Measurements from ENCODE around the gene LRIG3.

LRIG3 gene

GRCh38 chr12:58917699-58918468, 2.4 kb downstream of the LRIG3 start:
- TF ChIP-seq REST (IDR thresholded peaks at IDR 0.05; ENCODE audit: insufficient replicate concordance, low read depth) (no peak), POLR2AphosphoS5 (IDR thresholded peaks at IDR 0.05; ENCODE audit: low read depth) (no peak), SPI1 (IDR thresholded peaks at IDR 0.05; ENCODE audit: borderline replicate concordance, low read depth) (no peak), CTCF (IDR thresholded peaks at IDR 0.05; ENCODE audit: insufficient read depth, low read length) (no peak), GABPA (IDR thresholded peaks at IDR 0.05; ENCODE audit: low read depth) (no peak)
- Histone ChIP-seq H3K27me3 (ENCODE audit: insufficient read depth, poor library complexity, severe bottlenecking) (peaks cover 35% of the 10 kb centered on the region), H3K4me3 (replicated peaks; ENCODE audit: insufficient read depth, low read length) (no peak overlapping the region), H3K27ac (replicated peaks) (no peak overlapping the region)
- no peak for DNase-seq (ENCODE audit: low read depth in 1 of 2, low spot score in 1 of 2)

- H3K27ac ChIP-seq (replicated peaks): no peak overlapping the region
- H3K4me3 ChIP-seq (replicated peaks; ENCODE audit: insufficient read depth, low read length): no peak overlapping the region
- DNase-seq (ENCODE audit: low read depth in 1 of 2, low spot score in 1 of 2): no peak
- TF ChIP-seq GABPA (IDR thresholded peaks at IDR 0.05; ENCODE audit: low read depth) (no peak), CTCF (IDR thresholded peaks at IDR 0.05; ENCODE audit: insufficient read depth, low read length) (no peak), REST (IDR thresholded peaks at IDR 0.05; ENCODE audit: insufficient replicate concordance, low read depth) (no peak), POLR2AphosphoS5 (IDR thresholded peaks at IDR 0.05; ENCODE audit: low read depth) (no peak), SPI1 (IDR thresholded peaks at IDR 0.05; ENCODE audit: borderline replicate concordance, low read depth) (no peak)
- peaks cover 35% of the 10 kb centered on the region for H3K27me3 ChIP-seq (ENCODE audit: insufficient read depth, poor library complexity, severe bottlenecking)
Measured at GRCh38 chr12:58916921-58917511, 3.3 kb downstream of the LRIG3 start.

DNA sequence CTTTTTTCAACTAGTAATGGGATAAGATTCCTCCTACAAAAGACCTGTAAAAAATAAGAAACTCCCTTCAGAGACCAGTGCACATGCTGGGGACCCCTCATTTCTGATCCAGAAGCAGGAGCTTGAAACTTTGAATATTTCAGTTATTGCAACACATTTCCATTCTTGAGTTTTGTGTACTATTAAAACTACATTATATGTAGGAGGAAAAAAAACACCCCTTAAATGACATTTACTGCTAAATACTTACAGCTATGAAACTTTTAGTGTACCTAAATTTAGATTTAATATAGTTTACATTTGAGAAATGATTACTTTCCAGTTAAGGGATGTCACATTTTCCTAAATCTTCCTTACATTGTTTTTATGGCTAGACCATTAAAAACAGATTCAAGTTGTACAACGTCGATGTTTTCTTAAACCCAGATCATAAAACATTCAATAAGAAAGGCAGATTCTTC, 4.1 kb downstream of the LRIG3 start:
- no peak overlapping the region for H3K4me3 ChIP-seq (replicated peaks; ENCODE audit: insufficient read depth, low read length)
- no peak for TF ChIP-seq GABPA (IDR thresholded peaks at IDR 0.05; ENCODE audit: low read depth)
- no peak for TF ChIP-seq REST (IDR thresholded peaks at IDR 0.05; ENCODE audit: insufficient replicate concordance, low read depth)
- no peak for TF ChIP-seq POLR2AphosphoS5 (IDR thresholded peaks at IDR 0.05; ENCODE audit: low read depth)
- no peak overlapping the region for H3K27ac ChIP-seq (replicated peaks)
- DNase-seq (ENCODE audit: low read depth in 1 of 2, low spot score in 1 of 2): no peak
- peaks cover 31% of the 10 kb centered on the region for H3K27me3 ChIP-seq (ENCODE audit: insufficient read depth, poor library complexity, severe bottlenecking)
